ENCODE measurements around the gene CD5L. TPM values are rescaled to one million over a fixed set of nuclear protein-coding genes. Genes with fewer than 3 reads are reported as not detected.

CD5L gene
- total RNA-seq (not detected), total RNA-seq (0 to 0.11 (median 0) reads per million in 172 experiments)
- polyA plus RNA-seq (2013, experiment 1 of 2): not detected
- polyA plus RNA-seq (2013, experiment 2 of 2): not detected

GRCh38 chr1:157841708-157842107 is at the start of gene CD5L:
Gene CD5L, minus strand, starts transcription at chr1:157841808. Its CDS starts 107 bp downstream, at chr1:157841701.
- no peaks in the 10 kb centered on the region for H3K36me3 Mint-ChIP-seq (ENCODE audit: low read depth)
- Histone ChIP-seq H3K9me3 (ENCODE audit: control insufficient read depth in 1 of 2, insufficient read depth in 1 of 2, low read length in 2 of 2) (peaks cover 0 to 3% of the 10 kb centered on the region in 2 experiments), H3K27me3 (ENCODE audit: control insufficient read depth in 1 of 2, insufficient read depth in 2 of 2, low read length in 2 of 2) (peaks cover 0 to under 1% of the 10 kb centered on the region in 2 experiments), H3K4me3 (ENCODE audit: low read length) (no peak within 1 kb of the TSS), H3K4me1 (ENCODE audit: insufficient read depth, low read length) (no peaks in the 10 kb centered on the region), H3K27ac (ENCODE audit: low read depth in 1 of 2, low read length in 2 of 2) (no peak within 1 kb of the TSS), H3K36me3 (ENCODE audit: insufficient read depth, low read length) (no peaks in the 10 kb centered on the region)
- no peaks in the 10 kb centered on the region for H3K4me1 Mint-ChIP-seq (ENCODE audit: low read depth)
- ChIA-PET CTCF (no interaction called here), POLR2A (no interaction called here)
- intact Hi-C loops (cut with DNase I, micrococcal nuclease): no loop called here
- H3K9me3 Mint-ChIP-seq: no peaks in the 10 kb centered on the region
- TF ChIP-seq, protein P1, sequence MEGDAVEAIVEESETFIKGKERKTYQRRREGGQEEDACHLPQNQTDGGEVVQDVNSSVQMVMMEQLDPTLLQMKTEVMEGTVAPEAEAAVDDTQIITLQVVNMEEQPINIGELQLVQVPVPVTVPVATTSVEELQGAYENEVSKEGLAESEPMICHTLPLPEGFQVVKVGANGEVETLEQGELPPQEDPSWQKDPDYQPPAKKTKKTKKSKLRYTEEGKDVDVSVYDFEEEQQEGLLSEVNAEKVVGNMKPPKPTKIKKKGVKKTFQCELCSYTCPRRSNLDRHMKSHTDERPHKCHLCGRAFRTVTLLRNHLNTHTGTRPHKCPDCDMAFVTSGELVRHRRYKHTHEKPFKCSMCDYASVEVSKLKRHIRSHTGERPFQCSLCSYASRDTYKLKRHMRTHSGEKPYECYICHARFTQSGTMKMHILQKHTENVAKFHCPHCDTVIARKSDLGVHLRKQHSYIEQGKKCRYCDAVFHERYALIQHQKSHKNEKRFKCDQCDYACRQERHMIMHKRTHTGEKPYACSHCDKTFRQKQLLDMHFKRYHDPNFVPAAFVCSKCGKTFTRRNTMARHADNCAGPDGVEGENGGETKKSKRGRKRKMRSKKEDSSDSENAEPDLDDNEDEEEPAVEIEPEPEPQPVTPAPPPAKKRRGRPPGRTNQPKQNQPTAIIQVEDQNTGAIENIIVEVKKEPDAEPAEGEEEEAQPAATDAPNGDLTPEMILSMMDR (IDR thresholded peaks at IDR 0.05): no peak
- H3K27ac Mint-ChIP-seq: no peak within 1 kb of the TSS
- H3K27me3 Mint-ChIP-seq: peaks cover 12% of the 10 kb centered on the region
- no peak for DNase-seq
- no peak within 1 kb of the TSS for H3K4me3 Mint-ChIP-seq
- no peak for ATAC-seq (ENCODE audit: poor library complexity)

GRCh38 chr1:157882580-157882979 is 41.0 kb upstream of the CD5L start:
- Mint-ChIP-seq H3K27ac (no peak overlapping the region), H3K4me1 (ENCODE audit: low read depth) (no peaks in the 10 kb centered on the region), H3K4me3 (no peak overlapping the region), H3K36me3 (ENCODE audit: low read depth) (no peaks in the 10 kb centered on the region), H3K9me3 (no peaks in the 10 kb centered on the region), H3K27me3 (peaks cover 31% of the 10 kb centered on the region)
- Histone ChIP-seq H3K4me1 (ENCODE audit: insufficient read depth, low read length) (no peaks in the 10 kb centered on the region), H3K36me3 (ENCODE audit: insufficient read depth, low read length) (no peaks in the 10 kb centered on the region), H3K9me3 (ENCODE audit: control insufficient read depth in 1 of 2, insufficient read depth in 1 of 2, low read length in 2 of 2) (no peaks in the 10 kb centered on the region), H3K27me3 (ENCODE audit: control insufficient read depth in 1 of 2, insufficient read depth in 2 of 2, low read length in 2 of 2) (no peaks in the 10 kb centered on the region), H3K27ac (ENCODE audit: low read depth in 1 of 2, low read length in 2 of 2) (no peak overlapping the region), H3K4me3 (ENCODE audit: low read length) (no peak overlapping the region)
- ChIA-PET CTCF (no interaction called here), POLR2A (no interaction called here)
- ATAC-seq (ENCODE audit: poor library complexity): no peak
- TF ChIP-seq, protein P1 (IDR thresholded peaks at IDR 0.05): no peak
- intact Hi-C loops (cut with DNase I, micrococcal nuclease): no loop called here
- no peak for DNase-seq

GRCh38 chr1:157880621-157881020 is 39.0 kb upstream of the CD5L start:
- peaks cover 26% of the 10 kb centered on the region for H3K27me3 Mint-ChIP-seq
- intact Hi-C loops (cut with DNase I, micrococcal nuclease): no loop called here
- TF ChIP-seq, protein P1 (IDR thresholded peaks at IDR 0.05): no peak
- DNase-seq (no peak), ATAC-seq (ENCODE audit: poor library complexity) (no peak)
- Histone ChIP-seq H3K4me3 (ENCODE audit: low read length) (no peak overlapping the region), H3K27ac (ENCODE audit: low read depth in 1 of 2, low read length in 2 of 2) (no peak overlapping the region), H3K9me3 (ENCODE audit: control insufficient read depth in 1 of 2, insufficient read depth in 1 of 2, low read length in 2 of 2) (no peaks in the 10 kb centered on the region), H3K36me3 (ENCODE audit: insufficient read depth, low read length) (no peaks in the 10 kb centered on the region), H3K4me1 (ENCODE audit: insufficient read depth, low read length) (no peaks in the 10 kb centered on the region), H3K27me3 (ENCODE audit: control insufficient read depth in 1 of 2, insufficient read depth in 2 of 2, low read length in 2 of 2) (no peaks in the 10 kb centered on the region)
- H3K4me3 Mint-ChIP-seq: no peak overlapping the region
- ChIA-PET POLR2A (no interaction called here), CTCF (no interaction called here)
- H3K36me3 Mint-ChIP-seq (ENCODE audit: low read depth): no peaks in the 10 kb centered on the region
- no peaks in the 10 kb centered on the region for H3K9me3 Mint-ChIP-seq
- H3K27ac Mint-ChIP-seq: no peak overlapping the region
- no peaks in the 10 kb centered on the region for H3K4me1 Mint-ChIP-seq (ENCODE audit: low read depth)

All from CD4-positive, alpha-beta T cell (primary cell).